Measurements from ENCODE around the gene ELK1.
"Not testable (repeated sequence)": the region's sequence is repeated elsewhere in the genome, so short reads cannot be mapped to it uniquely, and the experiment has no call there.

The ELK1 gene

GRCh38 chrX:47674776-47675175 is 24.4 kb upstream of the ELK1 start:
- no peaks in the 10 kb centered on the region for H3F3A ChIP-seq (ENCODE audit: insufficient read depth)
- no peak overlapping the region for H3K27ac ChIP-seq (ENCODE audit: low read depth, low read length)
- no peaks in the 10 kb centered on the region for H3K79me2 ChIP-seq (ENCODE audit: insufficient read depth, low read length)
- H3K9me3 ChIP-seq (ENCODE audit: insufficient read depth, low read length), result no peaks in the 10 kb centered on the region
- no peak for TF ChIP-seq EZH2phosphoT487 (conservative IDR thresholded peaks at IDR 0.05; ENCODE audit: low read length)
- no peak for TF ChIP-seq CTCF (IDR thresholded peaks at IDR 0.05; ENCODE audit: insufficient read depth, low read length, poor library complexity, severe bottlenecking)
- H3K27me3 ChIP-seq (ENCODE audit: low read length), result no peaks in the 10 kb centered on the region
- no peak overlapping the region for H3K9ac ChIP-seq (ENCODE audit: low read length)
- H2AFZ ChIP-seq (ENCODE audit: low read depth, low read length, severe bottlenecking), result no peak overlapping the region
- no peak overlapping the region for H3K4me2 ChIP-seq (ENCODE audit: low read depth, low read length, poor library complexity, severe bottlenecking)
- no peaks in the 10 kb centered on the region for H3K9me2 ChIP-seq (replicated peaks; ENCODE audit: insufficient read depth, low read length)
- no peaks in the 10 kb centered on the region for H4K20me1 ChIP-seq (ENCODE audit: low read depth, low read length)
- no peaks in the 10 kb centered on the region for H3K36me3 ChIP-seq (ENCODE audit: low read length)
- H3K4me3 ChIP-seq (ENCODE audit: insufficient read depth, low read length, poor library complexity, severe bottlenecking), result no peak overlapping the region

GRCh38 chrX:47665797-47666196 is 15.4 kb upstream of the ELK1 start:
- not testable (repeated sequence) for H2AFZ ChIP-seq (ENCODE audit: low read depth, low read length, severe bottlenecking); H3K9me2 ChIP-seq (replicated peaks; ENCODE audit: insufficient read depth, low read length); H3K27me3 ChIP-seq (ENCODE audit: low read length); H3F3A ChIP-seq (ENCODE audit: insufficient read depth); H3K9ac ChIP-seq (ENCODE audit: low read length); H3K27ac ChIP-seq (ENCODE audit: low read depth, low read length); H3K9me3 ChIP-seq (ENCODE audit: insufficient read depth, low read length); H3K4me3 ChIP-seq (ENCODE audit: insufficient read depth, low read length, poor library complexity, severe bottlenecking); H3K79me2 ChIP-seq (ENCODE audit: insufficient read depth, low read length); H3K4me2 ChIP-seq (ENCODE audit: low read depth, low read length, poor library complexity, severe bottlenecking); H4K20me1 ChIP-seq (ENCODE audit: low read depth, low read length); H3K36me3 ChIP-seq (ENCODE audit: low read length)

- H3K27me3 ChIP-seq (ENCODE audit: low read length), result no peaks in the 10 kb centered on the region
- H3K9me3 ChIP-seq (ENCODE audit: insufficient read depth, low read length), result no peaks in the 10 kb centered on the region
- no peak overlapping the region for H3K4me2 ChIP-seq (ENCODE audit: low read depth, low read length, poor library complexity, severe bottlenecking)
- no peak overlapping the region for H2AFZ ChIP-seq (ENCODE audit: low read depth, low read length, severe bottlenecking)
- no peaks in the 10 kb centered on the region for H4K20me1 ChIP-seq (ENCODE audit: low read depth, low read length)
- no peaks in the 10 kb centered on the region for H3K79me2 ChIP-seq (ENCODE audit: insufficient read depth, low read length)
- H3K4me3 ChIP-seq (ENCODE audit: insufficient read depth, low read length, poor library complexity, severe bottlenecking), result no peak overlapping the region
- H3K9me2 ChIP-seq (replicated peaks; ENCODE audit: insufficient read depth, low read length), result no peaks in the 10 kb centered on the region
- no peaks in the 10 kb centered on the region for H3F3A ChIP-seq (ENCODE audit: insufficient read depth)
- H3K27ac ChIP-seq (ENCODE audit: low read depth, low read length), result no peak overlapping the region
- H3K36me3 ChIP-seq (ENCODE audit: low read length), result no peaks in the 10 kb centered on the region
- TF ChIP-seq EZH2phosphoT487 (conservative IDR thresholded peaks at IDR 0.05; ENCODE audit: low read length), result no peak
- no peak for TF ChIP-seq CTCF (IDR thresholded peaks at IDR 0.05; ENCODE audit: insufficient read depth, low read length, poor library complexity, severe bottlenecking)
- no peak overlapping the region for H3K9ac ChIP-seq (ENCODE audit: low read length)
Measured at GRCh38 chrX:47664737-47665136, 14.4 kb upstream of the ELK1 start.

- no peak overlapping the region for H3K9ac ChIP-seq (ENCODE audit: low read length)
- H2AFZ ChIP-seq (ENCODE audit: low read depth, low read length, severe bottlenecking), result no peak overlapping the region
- no peak overlapping the region for H3K4me3 ChIP-seq (ENCODE audit: insufficient read depth, low read length, poor library complexity, severe bottlenecking)
- no peaks in the 10 kb centered on the region for H3F3A ChIP-seq (ENCODE audit: insufficient read depth)
- H3K27ac ChIP-seq (ENCODE audit: low read depth, low read length), result no peak overlapping the region
- H3K9me3 ChIP-seq (ENCODE audit: insufficient read depth, low read length), result no peaks in the 10 kb centered on the region
- no peaks in the 10 kb centered on the region for H4K20me1 ChIP-seq (ENCODE audit: low read depth, low read length)
- no peak overlapping the region for H3K4me2 ChIP-seq (ENCODE audit: low read depth, low read length, poor library complexity, severe bottlenecking)
- TF ChIP-seq CTCF (IDR thresholded peaks at IDR 0.05; ENCODE audit: insufficient read depth, low read length, poor library complexity, severe bottlenecking) (no peak), EZH2phosphoT487 (conservative IDR thresholded peaks at IDR 0.05; ENCODE audit: low read length) (no peak)
- no peaks in the 10 kb centered on the region for H3K27me3 ChIP-seq (ENCODE audit: low read length)
- peaks cover 7% of the 10 kb centered on the region; the same call in 1 of the 2 replicates for H3K79me2 ChIP-seq (ENCODE audit: insufficient read depth, low read length)
- no peaks in the 10 kb centered on the region for H3K9me2 ChIP-seq (replicated peaks; ENCODE audit: insufficient read depth, low read length)
- no peaks in the 10 kb centered on the region for H3K36me3 ChIP-seq (ENCODE audit: low read length)
Measured at GRCh38 chrX:47662144-47662657, 11.8 kb upstream of the ELK1 start.
